Gastroesophageal sphincter (tissue), 3 donors: Measurements from ENCODE around the gene ANKS1B.

Experiments
- CTCF ChIP-seq, 4 experiments: fragments of 200-600 bp in 2 of 4; fragments of 450-650 bp in 2 of 4; sonication (generic) in 1 of 4; IDR thresholded peaks; one replicate each; pipeline ENCODE4 v1.5.1; 2017 to 2019; ENCODE audit warnings: antibody characterized with exemption in 4 of 4, mild to moderate bottlenecking in 2 of 4, moderate library complexity in 2 of 4
- POLR2AphosphoS5 ChIP-seq: sonication (generic); formaldehyde crosslinking; IDR thresholded peaks from one replicate; pipeline ENCODE4 v1.6.1; 2017; ENCODE audit warnings: antibody characterized with exemption

GRCh38 chr12:99959549-99960170 lies 25.1 kb downstream of the ANKS1B start:
- TF ChIP-seq CTCF (IDR thresholded peaks at IDR 0.05) (no peak), POLR2AphosphoS5 (no peak)
